ENCODE data around the gene ZFYVE19. TPM values are rescaled to one million over a fixed set of nuclear protein-coding genes. Genes with fewer than 3 reads are reported as not detected.

The ZFYVE19 gene
- total and polyA plus RNA-seq, 2 donors (not counting 1 experiment from before 2014, with no cell fraction given), result 14.1 to 21.3 TPM

DNA sequence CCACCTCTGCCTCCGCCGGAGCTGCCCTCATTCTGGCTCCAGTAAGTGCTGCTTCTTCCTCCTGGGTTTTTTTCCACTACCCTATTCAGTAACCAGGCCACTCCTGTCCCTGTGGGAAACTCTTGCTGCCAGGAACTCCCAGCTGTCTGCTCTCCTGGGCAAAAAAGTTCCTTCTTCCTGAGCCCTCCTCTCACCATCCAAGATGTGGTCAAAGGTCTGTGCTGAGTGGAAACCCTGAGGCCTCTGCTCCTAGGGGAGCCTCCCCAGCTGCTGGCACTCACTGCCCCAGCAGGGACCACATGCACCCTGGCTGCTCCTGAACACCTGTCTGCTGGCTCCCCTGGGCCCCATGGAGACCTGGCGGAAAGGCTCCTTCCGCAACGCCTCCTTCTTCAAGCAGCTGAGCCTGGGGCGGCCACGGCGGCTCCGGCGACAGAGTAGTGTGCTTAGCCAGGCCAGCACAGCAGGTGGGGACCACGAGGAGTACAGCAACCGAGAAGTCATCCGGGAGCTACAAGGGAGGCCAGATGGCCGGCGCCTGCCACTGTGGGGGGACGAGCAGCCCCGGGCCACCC, 36.7 kb upstream of the ZFYVE19 start:
- H3K4me3 ChIP-seq (replicated peaks in 1 of 4; ENCODE audit: control extremely low read depth in 1 of 4, insufficient read depth in 1 of 4, low read depth in 3 of 4, low read length in 4 of 4), result no peak overlapping the region
- H3K36me3 ChIP-seq (ENCODE audit: control insufficient read depth, insufficient read depth, low read length), result peaks cover 10% of the 10 kb centered on the region
- no peaks in the 10 kb centered on the region for H3K27me3 ChIP-seq (ENCODE audit: control insufficient read depth, insufficient read depth, low read length)
- no peak overlapping the region for H2AFZ ChIP-seq (ENCODE audit: low read length)
- no peak overlapping the region for H3K9ac ChIP-seq (ENCODE audit: insufficient read depth, low read length)
- TF ChIP-seq, protein P1, sequence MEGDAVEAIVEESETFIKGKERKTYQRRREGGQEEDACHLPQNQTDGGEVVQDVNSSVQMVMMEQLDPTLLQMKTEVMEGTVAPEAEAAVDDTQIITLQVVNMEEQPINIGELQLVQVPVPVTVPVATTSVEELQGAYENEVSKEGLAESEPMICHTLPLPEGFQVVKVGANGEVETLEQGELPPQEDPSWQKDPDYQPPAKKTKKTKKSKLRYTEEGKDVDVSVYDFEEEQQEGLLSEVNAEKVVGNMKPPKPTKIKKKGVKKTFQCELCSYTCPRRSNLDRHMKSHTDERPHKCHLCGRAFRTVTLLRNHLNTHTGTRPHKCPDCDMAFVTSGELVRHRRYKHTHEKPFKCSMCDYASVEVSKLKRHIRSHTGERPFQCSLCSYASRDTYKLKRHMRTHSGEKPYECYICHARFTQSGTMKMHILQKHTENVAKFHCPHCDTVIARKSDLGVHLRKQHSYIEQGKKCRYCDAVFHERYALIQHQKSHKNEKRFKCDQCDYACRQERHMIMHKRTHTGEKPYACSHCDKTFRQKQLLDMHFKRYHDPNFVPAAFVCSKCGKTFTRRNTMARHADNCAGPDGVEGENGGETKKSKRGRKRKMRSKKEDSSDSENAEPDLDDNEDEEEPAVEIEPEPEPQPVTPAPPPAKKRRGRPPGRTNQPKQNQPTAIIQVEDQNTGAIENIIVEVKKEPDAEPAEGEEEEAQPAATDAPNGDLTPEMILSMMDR (conservative IDR thresholded peaks at IDR 0.05 in 1 of 2, IDR thresholded peaks at IDR 0.05 in 1 of 2; ENCODE audit: low read depth in 1 of 2, low read length in 2 of 2), result no peak
- no peak for TF ChIP-seq EZH2 (IDR thresholded peaks at IDR 0.05; ENCODE audit: low read length, missing control alignments)
- no peaks in the 10 kb centered on the region for H3K79me2 ChIP-seq (ENCODE audit: control insufficient read depth, insufficient read depth, low read length)
- no peaks in the 10 kb centered on the region for H3K9me3 ChIP-seq (ENCODE audit: control insufficient read depth, insufficient read depth, low read depth, low read length)
- H3K27ac ChIP-seq (ENCODE audit: insufficient read depth, low read length), result no peak overlapping the region
- no peak overlapping the region for H3K4me2 ChIP-seq (ENCODE audit: extremely low read depth, insufficient read depth, low read length)
- DNase-seq (ENCODE audit: low read depth in 2 of 2), result no peak
- peaks cover 6% of the 10 kb centered on the region for H3K4me1 ChIP-seq (ENCODE audit: control insufficient read depth, extremely low read depth, insufficient read depth, low read length)
- no peaks in the 10 kb centered on the region for H4K20me1 ChIP-seq (ENCODE audit: control insufficient read depth, extremely low read depth, insufficient read depth, low read length)

DNA sequence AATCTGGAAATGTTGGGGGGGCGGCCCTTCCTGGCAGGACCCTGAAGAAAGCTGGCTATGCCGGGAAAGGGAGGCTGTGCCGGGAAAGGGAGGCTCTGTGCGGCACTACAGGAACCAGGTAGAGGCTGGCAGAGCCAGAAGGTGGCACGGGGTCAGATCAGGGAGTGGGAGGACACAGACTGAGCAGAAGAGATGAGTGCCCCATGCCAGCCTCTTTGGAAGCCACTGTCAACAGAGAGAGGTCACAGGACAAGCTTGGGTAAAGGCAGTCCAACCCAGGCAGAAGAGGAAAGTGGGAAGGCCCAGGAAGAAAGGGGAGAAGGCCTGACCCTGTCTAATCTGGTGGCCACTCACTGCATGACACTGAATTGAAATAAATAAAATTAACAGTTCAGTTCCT, 35.6 kb upstream of the ZFYVE19 start:
- TF ChIP-seq, protein P1 (conservative IDR thresholded peaks at IDR 0.05 in 1 of 2, IDR thresholded peaks at IDR 0.05 in 1 of 2; ENCODE audit: low read depth in 1 of 2, low read length in 2 of 2), result no peak
- no peak for TF ChIP-seq EZH2 (IDR thresholded peaks at IDR 0.05; ENCODE audit: low read length, missing control alignments)
- no peak overlapping the region for H3K27ac ChIP-seq (ENCODE audit: insufficient read depth, low read length)
- no peaks in the 10 kb centered on the region for H3K9me3 ChIP-seq (ENCODE audit: control insufficient read depth, insufficient read depth, low read depth, low read length)
- H3K4me2 ChIP-seq (ENCODE audit: extremely low read depth, insufficient read depth, low read length), result no peak overlapping the region
- H4K20me1 ChIP-seq (ENCODE audit: control insufficient read depth, extremely low read depth, insufficient read depth, low read length), result no peaks in the 10 kb centered on the region
- peaks cover 2% of the 10 kb centered on the region for H3K4me1 ChIP-seq (ENCODE audit: control insufficient read depth, extremely low read depth, insufficient read depth, low read length)
- H3K27me3 ChIP-seq (ENCODE audit: control insufficient read depth, insufficient read depth, low read length), result no peaks in the 10 kb centered on the region
- no peaks in the 10 kb centered on the region for H3K79me2 ChIP-seq (ENCODE audit: control insufficient read depth, insufficient read depth, low read length)
- no peak overlapping the region for H2AFZ ChIP-seq (ENCODE audit: low read length)
- no peak overlapping the region for H3K4me3 ChIP-seq (replicated peaks in 1 of 4; ENCODE audit: control extremely low read depth in 1 of 4, insufficient read depth in 1 of 4, low read depth in 3 of 4, low read length in 4 of 4)
- DNase-seq (ENCODE audit: low read depth in 2 of 2), result no peak
- H3K36me3 ChIP-seq (ENCODE audit: control insufficient read depth, insufficient read depth, low read length), result peaks cover 15% of the 10 kb centered on the region
- H3K9ac ChIP-seq (ENCODE audit: insufficient read depth, low read length), result no peak overlapping the region

DNA sequence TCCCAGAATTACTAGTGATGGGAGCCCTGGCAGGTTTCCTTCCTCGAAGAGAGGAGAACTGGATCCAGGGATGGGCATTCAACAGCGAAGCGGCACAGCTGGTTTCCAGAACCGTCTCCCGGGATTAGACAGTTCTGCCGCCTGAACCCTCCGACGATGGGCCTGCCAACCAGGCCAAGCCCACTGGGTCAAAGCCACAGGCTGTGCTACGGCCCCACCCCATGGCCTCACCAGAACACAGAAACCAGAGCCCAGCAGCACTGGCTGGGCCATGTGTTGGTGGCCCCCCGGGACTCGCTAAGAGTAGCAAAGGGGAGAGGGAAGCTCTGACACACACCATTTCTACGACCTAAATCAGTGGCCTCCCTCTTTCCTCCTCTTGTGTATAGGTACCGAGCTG, 34.9 kb upstream of the ZFYVE19 start:
- Histone ChIP-seq H2AFZ (ENCODE audit: low read length) (no peak overlapping the region), H4K20me1 (ENCODE audit: control insufficient read depth, extremely low read depth, insufficient read depth, low read length) (no peaks in the 10 kb centered on the region), H3K27ac (ENCODE audit: insufficient read depth, low read length) (no peak overlapping the region), H3K4me2 (ENCODE audit: extremely low read depth, insufficient read depth, low read length) (no peak overlapping the region), H3K4me1 (ENCODE audit: control insufficient read depth, extremely low read depth, insufficient read depth, low read length) (peaks cover 5% of the 10 kb centered on the region), H3K9ac (ENCODE audit: insufficient read depth, low read length) (no peak overlapping the region), H3K4me3 (replicated peaks in 1 of 4; ENCODE audit: control extremely low read depth in 1 of 4, insufficient read depth in 1 of 4, low read depth in 3 of 4, low read length in 4 of 4) (no peak overlapping the region), H3K27me3 (ENCODE audit: control insufficient read depth, insufficient read depth, low read length) (no peaks in the 10 kb centered on the region), H3K79me2 (ENCODE audit: control insufficient read depth, insufficient read depth, low read length) (no peaks in the 10 kb centered on the region), H3K9me3 (ENCODE audit: control insufficient read depth, insufficient read depth, low read depth, low read length) (no peaks in the 10 kb centered on the region), H3K36me3 (ENCODE audit: control insufficient read depth, insufficient read depth, low read length) (peaks cover 17% of the 10 kb centered on the region)
- TF ChIP-seq, protein P1 (conservative IDR thresholded peaks at IDR 0.05 in 1 of 2, IDR thresholded peaks at IDR 0.05 in 1 of 2; ENCODE audit: low read depth in 1 of 2, low read length in 2 of 2), result no peak
- no peak for TF ChIP-seq EZH2 (IDR thresholded peaks at IDR 0.05; ENCODE audit: low read length, missing control alignments)
- DNase-seq (ENCODE audit: low read depth in 2 of 2), result no peak

Data from fibroblast of lung (primary cell).